HFFc6 (cell line): Measurements from ENCODE around the gene NRXN2. TPM values are rescaled to one million over a fixed set of nuclear protein-coding genes. Genes with fewer than 3 reads are reported as not detected.

Experiments used
- DNase-seq: peaks from one replicate; pipeline ENCODE4 v3.0.0-alpha.2; 2018
- H3K27ac Mint-ChIP-seq: 2 replicates; pipeline ENCODE4 v1.8.0; 2020; ENCODE audit warnings: mild to moderate bottlenecking, mixed read lengths
- H3K27me3 Mint-ChIP-seq: 2 replicates; pipeline ENCODE4 v1.8.0; 2021; ENCODE audit warnings: mild to moderate bottlenecking, moderate library complexity, mixed read lengths; ENCODE audit not compliant: insufficient read depth
- H3K36me3 Mint-ChIP-seq: 2 replicates; pipeline ENCODE4 v1.8.0; 2021; ENCODE audit warnings: low read depth, mixed read lengths
- H3K4me1 Mint-ChIP-seq: 2 replicates; pipeline ENCODE4 v1.8.0; 2020; ENCODE audit warnings: low read depth, mixed read lengths
- H3K4me3 Mint-ChIP-seq: 2 replicates; pipeline ENCODE4 v1.8.0; 2020; ENCODE audit warnings: mild to moderate bottlenecking, moderate library complexity, mixed read lengths
- H3K9me3 Mint-ChIP-seq: 2 replicates; pipeline ENCODE4 v1.8.0; 2020; ENCODE audit warnings: mild to moderate bottlenecking, mixed read lengths
- CTCF ChIP-seq: fragments of 200-600 bp; sonication (generic); IDR thresholded peaks from 2 replicates; pipeline ENCODE4 v1.5.0; 2021; ENCODE audit warnings: antibody characterized with exemption, mild to moderate bottlenecking
- total RNA-seq, 6 experiments: library from RNA; stranded (reverse); fragmentation: NEBNext Ultra II Directional; extraction: Animal tissue kit (Norgen Biotek cat#: 25700); gene quantifications; 2 replicates in 1 of 6; 3 replicates in 5 of 6; pipeline ENCODE4 v1.2.3, GENCODE V29; 2021

NRXN2 gene
- total RNA-seq, 6 experiments from 2014 or later = 0.14 to 0.51 (median 0.31) TPM; not detected in 1

DNA sequence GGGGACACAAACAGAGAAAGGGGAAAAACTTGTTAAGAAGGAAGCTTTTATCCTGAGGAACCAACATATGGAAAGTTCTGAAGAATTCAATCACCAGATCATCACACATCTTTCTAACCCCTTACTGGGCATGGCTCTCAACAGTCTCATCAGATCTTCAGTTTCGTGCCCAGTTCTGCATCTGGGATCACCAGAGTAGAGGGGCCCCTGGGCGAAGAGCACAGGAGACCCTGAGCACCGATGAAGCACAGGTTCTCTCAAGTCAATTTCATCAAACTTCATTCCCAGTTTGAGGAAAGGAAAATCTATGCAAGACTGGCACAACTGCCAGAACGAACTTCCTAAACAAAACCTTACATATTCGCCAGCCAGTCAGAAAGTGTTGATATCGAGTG, 45.3 kb upstream of the NRXN2 start:
- no peak for TF ChIP-seq CTCF
- no peak overlapping the region for H3K4me3 Mint-ChIP-seq
- no peaks in the 10 kb centered on the region for H3K9me3 Mint-ChIP-seq
- H3K27ac Mint-ChIP-seq = no peak overlapping the region
- H3K27me3 Mint-ChIP-seq = peaks cover 7% of the 10 kb centered on the region
- peaks cover 31% of the 10 kb centered on the region for H3K4me1 Mint-ChIP-seq
- no peak for DNase-seq
- H3K36me3 Mint-ChIP-seq = peaks cover 77% of the 10 kb centered on the region

- H3K36me3 Mint-ChIP-seq = peaks cover 77% of the 10 kb centered on the region
- peak overlapping the region; percentile 64; the same call in 1 of the 2 replicates for H3K27ac Mint-ChIP-seq
- H3K4me1 Mint-ChIP-seq = peaks cover 34% of the 10 kb centered on the region
- H3K9me3 Mint-ChIP-seq = no peaks in the 10 kb centered on the region
- peaks cover 7% of the 10 kb centered on the region for H3K27me3 Mint-ChIP-seq
- H3K4me3 Mint-ChIP-seq = no peak overlapping the region
- peak; percentile 39 for DNase-seq
- TF ChIP-seq CTCF = peak; percentile 95
Measured at GRCh38 chr11:64767344-64768299, 44.6 kb upstream of the NRXN2 start.

GRCh38 chr11:64766881-64767280, 43.9 kb upstream of the NRXN2 start:
- Mint-ChIP-seq H3K9me3 (no peaks in the 10 kb centered on the region), H3K4me1 (peaks cover 34% of the 10 kb centered on the region), H3K36me3 (peaks cover 76% of the 10 kb centered on the region), H3K27ac (no peak overlapping the region), H3K27me3 (peaks cover 9% of the 10 kb centered on the region), H3K4me3 (no peak overlapping the region)
- TF ChIP-seq CTCF = no peak
- DNase-seq = no peak

DNA sequence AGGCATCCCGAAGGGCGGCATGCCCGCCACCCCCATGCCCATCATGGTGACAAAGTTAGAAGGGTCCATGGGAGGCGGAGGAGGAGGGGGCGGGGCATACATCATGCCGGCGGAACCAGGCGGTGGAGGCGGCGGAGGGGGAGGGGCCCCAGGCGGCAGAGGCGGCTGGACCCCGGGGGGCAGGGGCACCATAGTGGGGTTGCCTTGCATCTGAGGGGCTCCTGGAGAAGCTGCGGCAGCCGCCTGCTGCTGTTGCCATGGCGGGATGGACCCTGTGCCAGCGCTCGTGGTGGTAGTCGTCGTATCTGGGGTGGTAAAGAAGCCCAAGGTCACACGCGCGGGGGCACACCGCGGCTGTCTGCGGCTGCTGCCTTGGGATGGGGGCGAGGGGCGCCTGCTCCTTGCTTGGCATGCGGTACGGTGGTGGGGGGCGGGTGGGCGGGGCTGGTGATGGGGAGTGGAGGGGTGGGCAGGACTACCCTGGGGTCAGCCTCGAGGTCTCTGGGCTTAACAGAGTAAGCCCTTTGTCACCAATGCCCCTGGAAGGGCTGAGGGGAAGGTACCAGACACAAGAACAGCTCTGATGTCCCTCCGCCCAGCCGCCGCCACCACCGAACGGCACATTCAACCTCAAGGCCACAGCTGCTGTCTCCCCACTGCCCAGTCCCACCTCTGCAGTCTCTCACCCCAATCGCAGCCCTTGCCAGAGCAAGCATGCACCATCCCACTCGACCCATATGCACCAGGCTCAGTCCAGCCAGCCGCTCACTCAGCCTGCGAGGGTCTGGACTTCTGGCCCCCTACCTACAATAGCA, 43.1 kb upstream of the NRXN2 start:
- no peak overlapping the region for H3K4me3 Mint-ChIP-seq

More for the DNA sequence above, 43.1 kb upstream of the NRXN2 start:
- no peak for DNase-seq
- no peak for TF ChIP-seq CTCF
- H3K27me3 Mint-ChIP-seq = peaks cover 9% of the 10 kb centered on the region
- H3K27ac Mint-ChIP-seq = no peak overlapping the region
- peaks cover 34% of the 10 kb centered on the region for H3K4me1 Mint-ChIP-seq
- H3K36me3 Mint-ChIP-seq = peaks cover 68% of the 10 kb centered on the region
- H3K9me3 Mint-ChIP-seq = no peaks in the 10 kb centered on the region
